HG02852 (cell line): ENCODE data around the gene SPTSSB.

ENCODE experiments used
- ATAC-seq: cut with Tn5 transposase; IDR thresholded peaks from one replicate; pipeline ENCODE4 v1.9.1; 2021; ENCODE audit warnings: mild to moderate bottlenecking, moderate library complexity; ENCODE audit not compliant: unreplicated experiment

Gene SPTSSB

GRCh38 chr3:161371441-161372320 lies at the start of gene SPTSSB:
Gene SPTSSB, minus strand, starts transcription at chr3:161371517. Its CDS starts 25,194 bp downstream, at chr3:161346323.
- ATAC-seq, result peak; percentile 49

GRCh38 chr3:161420746-161421145 lies 49.4 kb upstream of the SPTSSB start:
- ATAC-seq, result no peak

- ATAC-seq, result no peak
Measured at GRCh38 chr3:161419555-161420333, 48.4 kb upstream of the SPTSSB start.

GRCh38 chr3:161415506-161416231 lies 44.4 kb upstream of the SPTSSB start:
- ATAC-seq, result no peak

GRCh38 chr3:161414907-161415306 lies 43.6 kb upstream of the SPTSSB start:
- no peak for ATAC-seq

GRCh38 chr3:161413855-161414210 lies 42.5 kb upstream of the SPTSSB start:
- peak; percentile 71 for ATAC-seq

GRCh38 chr3:161413127-161413854 lies 42.0 kb upstream of the SPTSSB start:
- peak; percentile 29 for ATAC-seq

GRCh38 chr3:161412123-161412522 lies 40.8 kb upstream of the SPTSSB start:
- ATAC-seq, result no peak

- ATAC-seq, result no peak
Measured at GRCh38 chr3:161409858-161410257, 38.5 kb upstream of the SPTSSB start.

- ATAC-seq, result no peak
Measured at GRCh38 chr3:161409069-161409468, 37.8 kb upstream of the SPTSSB start.

GRCh38 chr3:161406594-161407555 lies 35.6 kb upstream of the SPTSSB start:
- no peak for ATAC-seq

- no peak for ATAC-seq
Measured at GRCh38 chr3:161405836-161406235, 34.5 kb upstream of the SPTSSB start.

GRCh38 chr3:161405087-161405486 lies 33.8 kb upstream of the SPTSSB start:
- ATAC-seq, result no peak

- ATAC-seq, result no peak
Measured at GRCh38 chr3:161403251-161403650, 31.9 kb upstream of the SPTSSB start.

- ATAC-seq, result no peak
Measured at GRCh38 chr3:161401389-161401788, 30.1 kb upstream of the SPTSSB start.

- no peak for ATAC-seq
Measured at GRCh38 chr3:161400650-161401049, 29.3 kb upstream of the SPTSSB start.

GRCh38 chr3:161395115-161396012 lies 24.0 kb upstream of the SPTSSB start:
- ATAC-seq, result no peak

- no peak for ATAC-seq
Measured at GRCh38 chr3:161393803-161394202, 22.5 kb upstream of the SPTSSB start.
